GM19328 (cell line): Measurements from ENCODE around the gene PARP4.
"Not testable (repeated sequence)": the region's sequence is repeated elsewhere in the genome, so short reads cannot be mapped to it uniquely, and the experiment has no call there.

Source experiments
- ATAC-seq: cut with Tn5 transposase; IDR thresholded peaks from one replicate; pipeline ENCODE4 v1.9.1; 2021; ENCODE audit warnings: mild to moderate bottlenecking, moderate library complexity; ENCODE audit not compliant: unreplicated experiment

The PARP4 gene

DNA sequence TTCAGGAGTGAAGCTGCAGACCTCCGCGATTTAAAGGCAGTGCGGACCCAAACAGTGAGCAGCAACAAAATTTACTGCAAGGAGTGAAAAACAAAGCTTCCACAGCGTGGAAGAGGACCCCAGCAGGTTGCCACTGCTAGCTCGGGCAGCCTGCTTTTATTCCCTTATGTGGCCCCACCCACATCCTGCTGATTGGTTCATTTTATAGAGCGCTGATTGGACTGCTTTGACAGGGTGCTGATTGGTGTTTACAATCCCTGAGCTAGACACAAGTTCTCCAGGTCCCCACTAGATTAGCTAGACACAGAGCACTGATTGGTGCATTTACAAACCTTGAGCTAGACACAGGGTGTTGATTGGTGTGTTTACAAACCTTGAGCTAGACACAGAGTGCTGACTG lies 6.3 kb downstream of the PARP4 start:
- not testable (repeated sequence) for ATAC-seq

DNA sequence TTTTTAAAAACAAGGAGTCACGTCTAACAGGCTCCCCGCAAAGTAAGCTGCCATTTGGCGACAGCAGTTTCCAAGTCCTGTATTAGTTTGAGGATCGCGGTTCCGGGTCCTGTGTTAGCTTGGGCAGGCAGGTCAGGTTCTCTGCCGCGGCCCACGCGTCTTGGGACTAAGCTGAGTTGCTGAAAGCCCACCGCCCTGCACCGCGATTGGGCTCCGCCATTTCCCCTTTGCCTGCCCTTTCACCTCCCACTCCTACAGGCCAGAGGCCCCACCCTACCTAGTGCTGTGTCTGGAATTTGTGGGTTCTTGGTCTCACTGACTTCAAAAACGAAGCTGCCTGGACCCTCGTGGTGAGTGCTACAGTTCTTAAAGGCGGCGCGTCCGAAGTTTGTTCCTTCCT lies 6.8 kb downstream of the PARP4 start:
- no peak for ATAC-seq

DNA sequence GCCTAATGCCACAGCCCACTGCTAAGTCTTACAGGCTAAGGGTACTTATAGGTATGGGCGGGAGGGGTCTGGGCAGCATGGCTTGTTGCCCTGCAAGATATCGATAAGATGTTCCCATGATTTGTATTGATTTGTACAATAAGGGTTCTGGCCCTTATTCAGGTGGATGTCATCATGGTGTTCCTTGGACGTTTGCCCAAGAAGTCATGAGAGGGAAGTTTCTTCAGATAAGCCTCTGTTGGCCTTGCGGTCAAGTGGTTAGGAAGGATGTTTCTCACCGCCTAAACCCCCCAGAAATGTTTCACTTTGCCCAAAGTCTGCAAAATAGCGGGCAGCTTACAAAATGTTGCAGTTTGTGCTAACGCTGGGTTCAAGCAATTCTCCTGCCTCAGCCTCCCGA lies 7.3 kb downstream of the PARP4 start:
- no peak for ATAC-seq

DNA sequence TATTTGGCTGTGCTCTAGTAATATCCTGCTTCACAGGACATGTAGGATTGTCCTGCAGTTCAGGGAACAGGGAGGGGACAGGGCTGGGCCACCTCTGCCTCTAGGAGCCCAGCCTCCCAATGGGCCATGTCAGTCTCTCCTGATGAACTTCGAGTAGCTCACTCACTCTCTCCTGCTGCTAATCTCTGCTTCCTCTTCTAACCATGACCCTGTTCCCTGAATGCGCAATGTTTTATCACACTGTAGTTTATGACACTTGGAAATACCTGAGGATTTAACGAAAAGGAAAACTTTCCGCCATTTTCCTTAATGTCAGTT lies 9.2 kb downstream of the PARP4 start:
- ATAC-seq: no peak

DNA sequence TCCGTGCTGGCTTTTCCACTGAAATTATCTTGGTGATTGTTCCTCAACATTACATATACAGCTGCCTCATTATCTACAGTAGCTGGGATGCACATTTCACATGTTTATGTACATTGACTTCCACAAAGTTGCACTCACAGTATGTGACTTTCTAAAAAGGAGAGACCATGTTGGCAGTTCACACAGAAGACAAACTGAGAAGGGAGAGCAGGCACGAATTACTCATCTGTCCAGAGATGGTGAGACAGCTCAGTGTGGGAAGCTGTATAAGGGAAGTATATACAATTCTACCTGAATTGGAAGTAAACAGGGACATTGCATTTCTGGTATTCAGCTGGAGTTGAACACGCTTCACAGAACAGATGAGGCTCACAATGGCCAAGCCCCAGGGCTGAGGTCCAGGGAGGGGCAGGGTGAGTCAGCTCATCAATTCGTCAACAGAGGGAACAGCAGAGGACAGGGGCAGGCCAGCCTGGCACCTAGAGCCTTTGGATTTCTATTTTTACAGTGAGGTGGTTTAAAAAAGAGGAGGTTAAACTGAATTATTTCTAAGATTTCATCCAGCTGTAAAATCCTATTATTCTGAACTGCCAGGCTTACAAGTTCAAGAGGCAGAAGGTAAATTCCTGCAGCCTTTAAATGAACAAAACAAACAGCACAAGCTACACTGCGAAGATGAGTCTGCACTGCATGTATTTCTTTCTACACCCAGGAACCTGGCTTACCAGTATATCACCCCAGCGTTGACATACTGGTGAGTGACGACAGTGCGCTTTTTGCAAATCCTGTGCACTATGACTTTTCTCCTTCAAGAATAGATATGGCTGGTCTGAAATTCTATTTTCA lies 9.8 kb downstream of the PARP4 start:
- no peak for ATAC-seq

DNA sequence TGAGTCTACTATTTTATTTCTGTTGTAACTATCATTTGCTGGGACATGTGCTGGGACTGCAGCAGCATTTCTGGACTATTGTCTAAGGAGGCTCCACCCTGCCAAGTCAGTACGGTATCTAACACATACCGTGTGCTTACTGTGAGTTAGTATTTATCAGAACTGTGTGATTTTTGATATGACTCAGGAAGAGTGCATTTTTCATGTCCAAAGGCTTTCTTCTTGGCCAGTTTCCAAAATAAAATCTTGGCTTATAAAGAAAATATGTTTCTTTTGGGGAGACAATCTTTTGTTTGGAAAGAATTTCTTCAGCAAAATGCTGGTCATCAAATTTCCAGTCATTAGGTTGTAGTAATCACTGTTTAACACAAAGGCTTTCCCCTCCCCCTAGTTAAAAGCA lies 11.6 kb downstream of the PARP4 start:
- no peak for ATAC-seq

DNA sequence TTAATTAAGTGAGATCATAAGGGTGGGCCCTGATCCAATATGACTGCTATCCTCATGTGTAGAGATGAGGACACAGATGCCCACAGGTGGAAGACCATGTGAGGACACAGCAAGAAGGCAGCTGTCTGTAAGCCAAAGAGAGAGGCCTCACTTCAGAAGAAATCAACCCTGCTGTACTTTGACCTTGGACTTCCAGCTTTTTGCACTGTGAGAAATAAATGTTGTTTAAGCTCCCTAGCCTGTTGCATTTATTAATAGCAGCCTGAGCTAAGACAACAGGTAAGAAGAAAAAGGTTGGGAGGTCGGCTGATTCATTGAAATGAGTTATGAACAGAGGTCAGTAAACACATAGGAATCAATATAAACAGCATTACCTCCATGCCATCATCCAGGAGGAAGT lies 14.8 kb downstream of the PARP4 start:
- no peak for ATAC-seq

DNA sequence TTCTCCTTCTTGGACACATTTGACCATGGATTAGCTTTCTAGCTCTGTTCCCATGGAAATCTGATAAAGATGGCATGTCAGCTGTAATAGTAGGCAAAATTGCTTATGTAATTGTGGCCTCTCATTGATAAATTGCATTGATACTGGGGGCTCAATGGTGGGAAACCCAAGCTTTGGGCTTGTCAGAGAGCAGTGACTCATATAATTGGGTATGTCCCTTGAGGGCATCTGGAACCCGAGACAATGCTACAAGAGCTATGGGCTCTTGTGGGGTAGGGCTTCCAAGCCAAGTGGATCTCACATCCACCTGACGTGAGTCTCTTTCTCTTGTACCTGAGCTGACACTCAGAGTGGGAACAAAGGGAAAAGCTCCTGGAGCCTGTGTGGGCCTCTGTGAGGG lies 16.3 kb downstream of the PARP4 start:
- ATAC-seq: not testable (repeated sequence)

DNA sequence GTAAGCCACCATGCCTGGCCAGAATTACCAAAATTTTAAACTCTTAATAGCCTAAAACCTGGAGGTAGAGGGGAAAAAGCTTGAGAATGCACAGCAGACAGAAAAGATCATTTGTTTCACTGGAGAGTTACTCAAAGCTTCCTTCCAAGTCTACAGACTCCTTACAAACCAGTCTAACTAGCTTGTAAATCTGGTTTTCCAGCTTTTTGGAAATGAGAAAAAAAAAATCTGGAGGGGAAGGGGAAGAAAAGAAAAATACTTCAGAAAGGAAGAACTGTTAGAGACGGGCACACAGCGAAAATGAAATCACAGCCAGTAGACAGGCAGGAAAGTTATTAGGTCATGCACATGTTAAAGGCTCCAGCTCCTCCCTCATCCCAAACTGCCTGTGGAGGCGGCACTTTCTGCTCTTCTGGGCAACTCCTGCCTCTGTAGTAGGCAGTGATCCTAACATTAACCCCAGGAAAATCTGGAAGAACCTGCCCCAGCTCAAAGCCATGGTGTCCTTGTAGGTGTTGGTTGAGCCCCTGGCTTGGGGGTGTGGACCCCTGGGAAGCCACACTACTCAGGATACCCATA lies 17.3 kb downstream of the PARP4 start:
- no peak for ATAC-seq

DNA sequence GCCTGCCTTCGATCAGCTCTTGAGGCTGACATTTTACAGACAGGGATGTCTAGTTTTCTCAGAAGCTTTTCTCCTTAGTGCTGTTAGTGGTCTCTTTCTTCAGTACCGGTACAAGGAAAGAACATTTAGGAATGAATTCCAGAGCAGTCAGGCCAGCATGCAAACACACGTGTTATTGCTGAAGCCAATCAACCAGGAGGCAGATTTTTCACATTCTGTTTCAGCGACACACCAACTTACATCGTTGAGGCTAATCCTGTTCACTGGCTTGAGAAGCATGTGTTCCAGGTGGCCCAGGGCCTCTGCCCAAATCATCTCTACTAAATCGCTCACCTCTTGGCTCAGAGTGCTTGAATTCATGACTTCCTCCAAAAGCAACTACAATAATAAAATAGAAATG lies 19.2 kb downstream of the PARP4 start:
- no peak for ATAC-seq

DNA sequence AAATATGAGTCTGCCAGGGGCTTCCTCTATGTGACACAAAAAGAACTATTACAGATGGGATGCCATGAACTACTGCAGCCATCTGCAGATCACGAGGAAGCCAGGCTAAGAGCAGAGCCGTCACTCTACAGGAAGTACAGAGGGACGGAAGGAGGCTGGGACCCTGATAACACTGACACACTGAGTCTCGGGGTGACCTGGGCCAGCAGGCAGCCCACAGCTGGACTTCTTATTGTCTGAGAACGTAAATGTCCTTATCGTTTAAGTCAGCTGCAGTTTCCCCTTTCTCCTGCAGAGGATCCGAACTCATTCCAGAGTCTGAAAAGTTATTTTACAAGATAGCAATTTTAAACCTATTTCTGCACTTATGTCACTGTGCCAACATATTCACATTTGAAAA lies 20.7 kb downstream of the PARP4 start:
- no peak for ATAC-seq

DNA sequence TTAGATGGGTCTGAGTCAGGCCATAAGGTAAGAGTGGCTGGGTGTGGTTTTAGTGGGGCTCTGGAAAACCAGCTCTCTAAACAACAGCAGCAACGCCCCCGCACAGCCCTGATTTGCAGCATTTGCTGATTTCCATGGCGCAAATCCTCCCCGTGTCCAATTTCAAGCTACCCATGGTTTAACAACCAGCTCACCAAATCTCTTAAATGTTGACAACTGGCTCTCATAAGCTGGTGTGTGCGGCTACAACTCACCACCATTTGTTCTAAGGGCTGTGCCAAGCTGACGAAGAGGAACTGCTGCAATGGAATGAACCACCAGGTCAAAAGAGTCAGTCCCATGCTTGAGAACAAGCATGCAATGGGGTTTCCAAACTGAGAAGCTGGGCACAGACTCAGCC lies 22.9 kb downstream of the PARP4 start:
- no peak for ATAC-seq

DNA sequence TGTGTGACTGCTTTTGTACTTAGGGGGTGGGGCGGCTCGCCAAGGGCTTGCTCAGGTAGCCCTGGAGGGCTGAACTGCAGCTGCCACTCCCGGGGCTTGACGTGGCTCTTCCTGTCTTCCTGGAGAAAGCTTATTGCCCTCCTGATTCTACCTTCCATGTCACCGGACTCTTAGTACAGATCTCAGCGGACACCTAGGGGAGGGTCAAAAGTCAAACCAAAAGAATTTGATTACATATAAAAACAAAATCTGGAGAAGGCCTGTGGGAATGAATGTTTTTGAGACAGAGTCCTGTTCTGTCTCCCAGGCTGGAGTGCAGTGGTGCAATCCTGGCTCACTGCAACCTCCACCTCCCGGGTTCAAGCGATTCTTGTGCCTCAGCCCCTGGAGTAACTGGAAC lies 24.5 kb downstream of the PARP4 start:
- ATAC-seq: not testable (repeated sequence)

DNA sequence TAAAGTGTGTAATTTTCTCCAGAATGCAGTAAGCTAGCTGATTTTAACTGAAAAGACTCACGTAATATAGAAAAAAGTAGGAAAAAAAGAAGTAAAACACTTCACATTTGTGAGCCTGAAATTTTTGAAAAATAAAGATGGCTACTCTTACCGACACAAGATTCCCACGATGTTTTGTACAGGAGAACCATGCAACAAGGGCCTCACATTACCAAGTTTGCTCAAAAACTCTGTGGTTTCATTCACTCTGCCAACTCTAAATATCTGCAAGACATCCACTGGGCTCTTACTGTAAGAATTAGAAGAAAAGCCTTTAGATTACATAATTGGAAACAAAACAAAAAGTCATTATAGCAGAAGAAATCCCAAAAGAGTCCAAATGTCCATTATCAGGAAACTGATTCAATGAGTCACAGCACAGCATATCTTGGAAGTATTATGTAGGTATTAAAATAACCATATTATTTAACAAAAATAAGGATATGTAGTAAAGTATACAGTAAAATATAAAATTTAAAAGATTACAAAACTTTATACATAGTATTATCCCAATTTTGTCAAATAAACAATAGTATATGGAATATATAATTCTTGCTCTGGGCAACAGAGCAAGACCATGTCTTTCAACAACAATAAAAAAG lies 26.4 kb downstream of the PARP4 start:
- not testable (repeated sequence) for ATAC-seq

DNA sequence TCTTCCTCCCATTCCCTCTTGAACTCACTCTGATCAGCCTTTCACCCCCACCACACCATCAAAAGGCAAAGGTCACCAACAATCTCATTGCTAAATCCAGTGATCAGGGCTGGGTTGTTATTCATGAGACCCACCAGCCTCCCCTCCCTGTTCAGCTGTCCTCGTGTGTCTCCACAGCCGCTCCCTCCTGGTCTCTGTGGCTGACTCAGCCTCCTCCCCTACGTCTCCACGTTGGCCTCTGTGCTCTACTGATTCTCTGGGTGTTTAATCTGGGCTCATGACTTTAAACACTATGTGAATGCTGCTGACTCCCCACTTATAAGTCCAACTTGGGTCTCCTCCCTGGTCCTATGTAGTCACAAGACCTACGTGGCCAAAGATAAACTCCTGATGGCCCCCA lies 38.9 kb downstream of the PARP4 start:
- ATAC-seq: no peak

DNA sequence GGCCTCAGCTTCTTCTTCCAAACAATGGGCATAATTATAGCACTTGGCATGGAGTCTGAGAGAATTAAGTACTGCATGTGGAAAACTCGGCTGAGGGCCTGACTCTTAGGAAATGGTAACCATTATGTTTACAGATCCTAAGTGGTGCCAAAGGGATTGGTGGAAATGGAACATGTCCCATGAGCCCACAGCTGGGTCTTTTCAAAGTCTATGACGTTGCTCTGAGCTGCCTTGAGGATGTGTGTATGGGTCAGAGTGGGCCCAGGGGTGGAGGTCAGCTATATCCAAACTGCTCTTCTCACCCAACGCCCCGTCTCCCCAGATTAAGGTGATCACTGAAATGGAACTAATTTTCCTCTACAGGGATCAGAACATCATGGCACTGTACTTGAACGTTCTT lies 40.4 kb downstream of the PARP4 start:
- ATAC-seq: not testable (repeated sequence)

DNA sequence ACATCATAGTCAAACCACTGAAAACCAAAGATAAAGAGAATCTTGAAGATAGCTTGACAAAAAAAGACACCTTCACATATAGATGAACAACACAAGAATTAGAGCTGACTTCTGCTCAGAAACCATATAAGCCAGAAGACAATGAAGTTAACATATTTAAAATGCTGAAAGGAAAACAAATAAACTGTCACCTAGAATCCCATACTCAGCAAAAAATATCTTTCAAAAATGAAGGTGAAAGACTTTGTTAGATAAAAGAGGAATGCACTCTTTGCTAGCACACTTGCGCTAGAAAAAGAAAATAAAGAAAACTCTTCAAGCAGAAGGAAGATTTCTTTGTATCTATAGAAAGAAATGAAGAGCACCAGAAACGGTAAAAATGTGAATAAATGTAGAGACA lies 49.5 kb downstream of the PARP4 start:
- no peak for ATAC-seq

DNA sequence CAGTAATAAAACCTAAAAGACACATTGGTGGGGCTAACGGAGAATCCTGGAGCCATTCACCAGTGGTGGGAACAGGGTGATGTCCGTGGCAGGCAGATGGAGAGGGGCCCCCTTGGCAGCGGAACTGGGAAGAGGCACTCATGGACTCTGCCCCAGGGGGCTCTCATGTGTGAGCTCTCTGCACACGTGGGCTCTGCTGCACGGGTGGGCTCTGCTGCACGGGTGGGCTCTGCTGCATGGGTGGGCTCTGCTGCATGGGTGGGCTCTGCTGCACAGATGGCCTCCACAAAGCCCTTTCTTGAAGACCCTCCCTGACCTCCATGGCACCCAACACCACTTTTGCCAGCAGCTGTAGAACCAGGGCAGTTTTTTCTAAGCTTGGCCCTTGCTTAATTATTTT lies 52.3 kb downstream of the PARP4 start:
- no peak for ATAC-seq

DNA sequence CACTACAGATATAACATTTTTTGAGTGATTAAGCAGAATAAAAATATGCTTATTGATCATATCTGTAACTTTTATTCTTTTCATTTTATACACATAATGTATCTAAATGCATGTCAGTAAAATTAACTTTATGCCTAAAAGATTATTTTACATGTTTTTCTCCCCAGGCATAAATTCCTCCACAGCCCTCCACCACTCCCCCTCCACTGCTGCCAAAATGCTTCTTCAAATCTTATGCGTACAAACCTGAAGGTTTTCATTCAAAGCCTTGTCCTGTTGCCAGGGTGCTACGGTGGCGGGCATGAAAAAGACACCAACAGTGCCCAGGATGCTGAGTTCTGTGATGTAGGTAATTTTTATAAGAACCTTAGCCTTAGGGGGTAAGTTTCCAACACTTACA lies 52.9 kb downstream of the PARP4 start:
- no peak for ATAC-seq

DNA sequence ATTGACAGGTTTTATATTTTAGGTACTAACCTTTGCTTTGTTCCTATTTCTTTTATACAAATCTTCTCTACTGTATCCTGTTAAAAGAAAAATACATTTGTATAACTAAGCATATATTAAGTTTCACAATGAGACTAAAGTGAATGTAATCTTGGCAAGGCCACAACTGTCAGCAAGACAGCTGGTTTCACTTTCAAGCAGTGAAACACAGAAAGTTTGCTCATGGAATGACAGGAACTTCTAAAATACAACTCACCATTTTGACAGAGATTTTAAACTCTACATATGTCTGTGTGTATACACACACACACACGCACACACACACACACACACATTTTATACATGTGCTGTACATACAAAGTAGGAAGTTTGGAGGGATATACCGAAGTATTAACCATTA lies 53.3 kb downstream of the PARP4 start:
- no peak for ATAC-seq

DNA sequence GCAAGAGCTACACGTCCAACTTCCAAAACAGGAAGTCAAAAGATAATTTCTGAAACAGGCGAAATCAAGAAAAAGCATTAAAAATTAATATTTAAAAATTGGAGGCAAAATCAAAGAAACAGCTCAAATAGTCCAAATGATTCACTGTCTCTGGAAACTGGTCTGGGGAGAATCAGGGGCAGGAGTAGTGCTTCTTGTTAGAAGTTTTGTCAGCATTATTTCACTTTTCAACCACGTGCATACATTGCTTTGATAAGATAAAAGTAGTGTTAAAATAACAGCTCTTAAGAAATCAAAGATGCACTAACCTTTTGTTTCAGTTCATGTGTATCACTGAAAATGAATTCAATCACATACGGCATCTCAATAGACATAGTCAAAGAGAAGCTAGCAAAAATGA lies 53.8 kb downstream of the PARP4 start:
- no peak for ATAC-seq

DNA sequence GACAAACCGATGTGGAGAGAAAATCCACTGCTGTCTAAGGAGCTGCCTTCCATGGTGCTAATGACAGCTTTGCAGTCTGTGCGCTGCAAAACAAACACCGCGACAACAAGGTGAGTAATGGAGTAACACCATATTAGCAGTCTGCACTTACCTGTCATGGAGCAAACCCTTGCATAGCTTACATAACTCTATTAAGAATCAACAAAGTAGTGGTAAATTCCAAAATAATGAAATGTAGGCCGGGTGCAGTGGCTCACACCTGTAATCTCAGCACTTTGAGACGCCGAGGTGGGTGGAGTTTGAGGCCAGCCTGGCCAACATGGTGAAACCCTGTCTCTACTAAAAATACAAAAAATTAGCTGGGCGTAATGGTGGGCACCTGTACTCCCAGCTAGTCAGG lies 56.2 kb downstream of the PARP4 start:
- no peak for ATAC-seq
